Loucy (cell line): ENCODE measurements around the gene ARL6IP4.

Experiments used
- H2AFZ ChIP-seq: fragments of 200-600 bp; sonication (generic); 2 replicates; pipeline ENCODE4 v1.6.0; 2016; ENCODE audit warnings: antibody characterized with exemption, mild to moderate bottlenecking, low read length, moderate library complexity
- H3F3A ChIP-seq: fragments of 200-600 bp; 2 replicates; pipeline ENCODE4 v1.6.0; 2016; ENCODE audit warnings: antibody characterized with exemption, low read depth, mild to moderate bottlenecking
- H3K27me3 ChIP-seq: fragments of 200-600 bp; sonication (generic); 2 replicates; pipeline ENCODE4 v1.6.1; 2014; ENCODE audit warnings: low read length, mild to moderate bottlenecking; ENCODE audit not compliant: insufficient read depth, poor library complexity, severe bottlenecking
- H3K36me3 ChIP-seq: fragments of 200-600 bp; sonication (generic); 2 replicates; pipeline ENCODE4 v1.6.1; 2016; ENCODE audit warnings: low read length; ENCODE audit not compliant: insufficient read depth
- H3K4me1 ChIP-seq: fragments of 200-600 bp; sonication (generic); 2 replicates; pipeline ENCODE4 v1.5.1; 2014; ENCODE audit warnings: low read length, mild to moderate bottlenecking; ENCODE audit not compliant: insufficient read depth, poor library complexity, severe bottlenecking
- H3K4me2 ChIP-seq: fragments of 200-600 bp; sonication (generic); 2 replicates; pipeline ENCODE4 v1.6.0; 2014; ENCODE audit warnings: antibody characterized with exemption, low read length, low read depth, mild to moderate bottlenecking; ENCODE audit not compliant: poor library complexity, severe bottlenecking
- H3K4me3 ChIP-seq: fragments of 200-600 bp; sonication (generic); 2 replicates; pipeline ENCODE4 v1.5.1; 2014; ENCODE audit warnings: low read length, mild to moderate bottlenecking, mixed read lengths; ENCODE audit not compliant: poor library complexity, severe bottlenecking
- H3K79me2 ChIP-seq: fragments of 200-600 bp; sonication (generic); 2 replicates; pipeline ENCODE4 v1.6.1; 2014; ENCODE audit warnings: low read length; ENCODE audit not compliant: insufficient read depth
- H3K9ac ChIP-seq: fragments of 200-600 bp; sonication (generic); 2 replicates; pipeline ENCODE4 v1.6.0; 2014; ENCODE audit warnings: mild to moderate bottlenecking, low read depth, low read length, moderate library complexity; ENCODE audit not compliant: poor library complexity, severe bottlenecking
- H3K9me2 ChIP-seq: fragments of 200-600 bp; sonication (generic); replicated peaks from 2 replicates; pipeline ENCODE4 v1.6.1; 2016; ENCODE audit warnings: low read depth, low read length, mixed read lengths
- H3K9me3 ChIP-seq: fragments of 200-600 bp; sonication (generic); 2 replicates; pipeline ENCODE4 v1.6.1; 2014; ENCODE audit warnings: mild to moderate bottlenecking, antibody characterized with exemption, low read length, low read depth; ENCODE audit not compliant: insufficient read depth
- H4K20me1 ChIP-seq: fragments of 200-600 bp; sonication (generic); 2 replicates; pipeline ENCODE4 v1.6.0; 2014; ENCODE audit warnings: antibody characterized with exemption, low read length, mild to moderate bottlenecking; ENCODE audit not compliant: insufficient read depth, poor library complexity, severe bottlenecking
- EZH2phosphoT487 ChIP-seq: fragments of 200-600 bp; IDR thresholded peaks from 2 replicates; pipeline ENCODE4 v1.6.1; 2018; ENCODE audit warnings: antibody characterized with exemption, mild to moderate bottlenecking, moderate library complexity, borderline replicate concordance
- TF ChIP-seq, protein P1 (sequence below): fragments of 200-600 bp; sonication (generic); conservative IDR thresholded peaks from 2 replicates; pipeline ENCODE4 v1.5.1; 2014; ENCODE audit warnings: mild to moderate bottlenecking, antibody characterized with exemption, low read length

ARL6IP4 gene

DNA sequence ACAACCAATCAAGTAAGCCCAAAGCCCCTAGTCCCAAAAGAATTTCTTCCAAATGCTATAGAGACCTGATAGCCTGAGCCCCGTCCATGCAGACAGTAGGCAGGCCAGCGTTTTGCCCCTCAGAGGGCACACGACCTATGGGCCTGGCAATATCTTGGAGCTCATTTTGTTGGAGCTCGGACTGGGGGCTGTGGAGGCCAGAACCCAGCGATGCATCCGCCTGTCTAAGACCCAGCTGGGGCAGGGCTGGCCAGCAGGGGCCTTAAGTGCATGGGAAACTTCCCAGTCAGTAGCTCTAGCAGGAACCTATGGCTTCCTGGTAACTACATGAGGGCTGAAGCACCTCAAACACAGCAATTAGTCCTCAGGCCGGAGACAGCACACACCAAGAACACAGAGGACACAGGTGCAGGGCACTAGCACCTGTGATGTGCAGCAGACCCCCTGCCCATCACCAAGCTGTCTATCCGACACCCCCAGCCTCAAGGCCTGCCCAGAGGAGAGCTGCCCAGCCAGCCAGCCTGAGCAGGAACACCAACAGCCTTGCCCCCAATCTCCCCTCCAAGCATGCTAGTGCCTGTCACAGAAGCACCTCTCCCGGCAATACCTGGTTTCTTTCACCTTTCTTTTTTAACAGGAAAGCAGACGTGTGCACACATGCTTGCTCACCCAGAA, 50.8 kb downstream of the ARL6IP4 start:
- Histone ChIP-seq H3K27me3 (no peaks in the 10 kb centered on the region), H3F3A (no peaks in the 10 kb centered on the region), H2AFZ (no peak overlapping the region), H3K9me2 (no peaks in the 10 kb centered on the region), H4K20me1 (no peaks in the 10 kb centered on the region), H3K9me3 (no peaks in the 10 kb centered on the region), H3K79me2 (no peaks in the 10 kb centered on the region), H3K4me2 (no peak overlapping the region), H3K4me1 (peaks cover 8% of the 10 kb centered on the region), H3K9ac (no peak overlapping the region), H3K36me3 (no peaks in the 10 kb centered on the region), H3K4me3 (no peak overlapping the region)
- TF ChIP-seq EZH2phosphoT487: no peak
- TF ChIP-seq, protein P1, sequence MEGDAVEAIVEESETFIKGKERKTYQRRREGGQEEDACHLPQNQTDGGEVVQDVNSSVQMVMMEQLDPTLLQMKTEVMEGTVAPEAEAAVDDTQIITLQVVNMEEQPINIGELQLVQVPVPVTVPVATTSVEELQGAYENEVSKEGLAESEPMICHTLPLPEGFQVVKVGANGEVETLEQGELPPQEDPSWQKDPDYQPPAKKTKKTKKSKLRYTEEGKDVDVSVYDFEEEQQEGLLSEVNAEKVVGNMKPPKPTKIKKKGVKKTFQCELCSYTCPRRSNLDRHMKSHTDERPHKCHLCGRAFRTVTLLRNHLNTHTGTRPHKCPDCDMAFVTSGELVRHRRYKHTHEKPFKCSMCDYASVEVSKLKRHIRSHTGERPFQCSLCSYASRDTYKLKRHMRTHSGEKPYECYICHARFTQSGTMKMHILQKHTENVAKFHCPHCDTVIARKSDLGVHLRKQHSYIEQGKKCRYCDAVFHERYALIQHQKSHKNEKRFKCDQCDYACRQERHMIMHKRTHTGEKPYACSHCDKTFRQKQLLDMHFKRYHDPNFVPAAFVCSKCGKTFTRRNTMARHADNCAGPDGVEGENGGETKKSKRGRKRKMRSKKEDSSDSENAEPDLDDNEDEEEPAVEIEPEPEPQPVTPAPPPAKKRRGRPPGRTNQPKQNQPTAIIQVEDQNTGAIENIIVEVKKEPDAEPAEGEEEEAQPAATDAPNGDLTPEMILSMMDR: no peak
